ENCODE measurements around the gene DCTN2.

The DCTN2 gene

GRCh38 chr12:57581802-57582201, 34.8 kb upstream of the DCTN2 start:
- no peak overlapping the region for H3K27ac ChIP-seq
- TF ChIP-seq ZFX (IDR thresholded peaks at IDR 0.05) (no peak), CTCF (conservative IDR thresholded peaks at IDR 0.05) (no peak)

GRCh38 chr12:57580466-57580795, 33.4 kb upstream of the DCTN2 start:
- no peak overlapping the region for H3K27ac ChIP-seq
- no peak for TF ChIP-seq ZFX (IDR thresholded peaks at IDR 0.05)
- no peak for TF ChIP-seq CTCF (conservative IDR thresholded peaks at IDR 0.05)

GRCh38 chr12:57579677-57580465, 32.9 kb upstream of the DCTN2 start:
- TF ChIP-seq CTCF (conservative IDR thresholded peaks at IDR 0.05) (no peak), ZFX (IDR thresholded peaks at IDR 0.05) (no peak)
- no peak overlapping the region for H3K27ac ChIP-seq

GRCh38 chr12:57579011-57579410, 32.0 kb upstream of the DCTN2 start:
- TF ChIP-seq CTCF (conservative IDR thresholded peaks at IDR 0.05) (no peak), ZFX (IDR thresholded peaks at IDR 0.05) (no peak)
- H3K27ac ChIP-seq = no peak overlapping the region

- H3K27ac ChIP-seq = no peak overlapping the region
- TF ChIP-seq CTCF (conservative IDR thresholded peaks at IDR 0.05) = no peak
- no peak for TF ChIP-seq ZFX (IDR thresholded peaks at IDR 0.05)
Measured at GRCh38 chr12:57577981-57578758, 31.2 kb upstream of the DCTN2 start.

GRCh38 chr12:57576613-57577160, 29.7 kb upstream of the DCTN2 start:
- TF ChIP-seq ZFX (IDR thresholded peaks at IDR 0.05) = no peak
- no peak for TF ChIP-seq CTCF (conservative IDR thresholded peaks at IDR 0.05)
- no peak overlapping the region for H3K27ac ChIP-seq
